NCI-H526 treated with DMSO at 0.1 percent for 48 hours (cell line): ENCODE results near the gene ABCF3.
A peak's percentile ranks its signal among the peaks of the same experiment; 100 is the strongest.

Experiments used
- DNase-seq: peaks from one replicate; lab custom pipeline; 2025; lab: John Stamatoyannopoulos, UW

ABCF3 gene

GRCh38 chr3:184188080-184188479, 2.1 kb downstream of the ABCF3 start:
- DNase-seq: no peak

GRCh38 chr3:184189421-184189820, 3.4 kb downstream of the ABCF3 start:
- DNase-seq: no peak

GRCh38 chr3:184192889-184193288, 6.9 kb downstream of the ABCF3 start:
- DNase-seq: no peak

GRCh38 chr3:184193991-184194539, 8.1 kb downstream of the ABCF3 start:
- no peak for DNase-seq

DNA sequence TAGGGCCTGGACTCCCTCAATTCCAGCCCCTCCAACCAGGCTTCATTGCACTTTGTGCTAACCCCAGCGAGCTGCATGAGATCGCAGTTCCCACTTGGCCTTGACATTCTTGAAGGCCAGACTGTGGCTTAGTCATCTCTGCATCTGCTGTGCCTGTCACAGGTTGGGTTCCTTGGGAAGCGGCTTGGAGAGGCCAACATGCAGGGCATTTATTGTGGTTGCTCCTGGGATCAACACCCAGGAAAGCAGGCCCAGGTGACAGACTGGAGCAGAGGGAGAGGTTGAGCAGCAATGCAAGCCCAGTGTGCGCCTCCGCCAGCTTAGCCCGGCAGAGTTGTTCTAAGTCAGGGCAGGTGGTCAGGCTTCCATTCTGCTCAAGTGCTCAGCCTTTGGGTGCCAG, 10.5 kb downstream of the ABCF3 start:
- no peak for DNase-seq

DNA sequence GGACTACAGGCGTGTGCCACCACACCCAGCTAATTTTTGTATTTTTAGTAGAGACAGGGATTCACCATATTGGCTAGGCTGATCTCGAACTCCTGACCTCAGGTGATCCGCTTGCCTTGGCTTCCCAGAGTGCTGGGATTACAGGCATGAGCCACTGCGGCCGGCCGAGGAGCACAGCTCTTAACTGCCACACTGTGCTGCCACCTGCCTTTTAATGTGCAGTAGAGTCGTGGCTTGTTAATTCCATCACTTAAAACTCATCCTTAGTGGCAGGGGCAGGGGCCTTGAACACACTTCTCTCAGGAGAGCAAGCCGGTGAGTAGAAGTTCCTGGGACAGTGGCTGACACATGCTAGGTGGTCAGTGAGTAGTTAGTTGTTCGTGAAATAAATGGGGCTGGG, 12.5 kb downstream of the ABCF3 start:
- DNase-seq: no peak

DNA sequence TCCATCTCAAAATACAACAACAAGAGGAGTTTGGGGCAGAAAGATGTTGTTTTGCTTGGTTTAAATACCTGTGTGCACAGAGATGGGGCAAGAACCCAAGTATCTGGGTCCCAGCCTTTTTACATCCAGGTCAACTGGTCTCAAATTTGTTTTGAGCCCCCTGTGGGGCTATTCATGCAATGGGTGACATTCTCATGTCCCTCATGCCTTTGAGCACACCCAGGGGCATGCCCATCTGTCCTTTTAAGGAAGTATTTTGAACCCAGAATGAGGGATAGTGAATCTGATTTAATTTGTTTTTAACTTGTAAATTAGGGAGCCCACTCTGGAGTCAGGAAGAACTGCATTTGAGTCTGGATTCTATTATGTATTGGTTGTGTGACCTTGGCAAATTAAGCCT, 14.8 kb downstream of the ABCF3 start:
- no peak for DNase-seq

DNA sequence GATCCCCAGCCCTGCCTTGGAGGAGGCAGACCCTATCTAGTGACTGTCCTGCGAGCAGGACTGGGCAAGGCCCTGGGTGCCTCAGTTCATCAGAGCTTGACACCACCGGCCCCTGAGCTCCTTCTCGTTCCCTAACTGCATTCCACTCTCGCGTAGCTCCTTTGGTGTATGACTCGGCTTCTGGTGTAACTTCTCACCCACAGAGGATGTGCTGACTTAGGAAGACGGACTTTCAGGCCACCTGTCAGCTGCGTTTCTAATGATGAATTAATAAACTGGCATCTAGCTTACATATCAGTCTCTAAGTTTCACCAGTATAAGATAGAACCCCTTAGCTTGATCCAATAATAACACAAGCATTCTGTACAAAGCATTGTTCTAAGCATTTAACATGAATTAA, 17.5 kb downstream of the ABCF3 start:
- no peak for DNase-seq

DNA sequence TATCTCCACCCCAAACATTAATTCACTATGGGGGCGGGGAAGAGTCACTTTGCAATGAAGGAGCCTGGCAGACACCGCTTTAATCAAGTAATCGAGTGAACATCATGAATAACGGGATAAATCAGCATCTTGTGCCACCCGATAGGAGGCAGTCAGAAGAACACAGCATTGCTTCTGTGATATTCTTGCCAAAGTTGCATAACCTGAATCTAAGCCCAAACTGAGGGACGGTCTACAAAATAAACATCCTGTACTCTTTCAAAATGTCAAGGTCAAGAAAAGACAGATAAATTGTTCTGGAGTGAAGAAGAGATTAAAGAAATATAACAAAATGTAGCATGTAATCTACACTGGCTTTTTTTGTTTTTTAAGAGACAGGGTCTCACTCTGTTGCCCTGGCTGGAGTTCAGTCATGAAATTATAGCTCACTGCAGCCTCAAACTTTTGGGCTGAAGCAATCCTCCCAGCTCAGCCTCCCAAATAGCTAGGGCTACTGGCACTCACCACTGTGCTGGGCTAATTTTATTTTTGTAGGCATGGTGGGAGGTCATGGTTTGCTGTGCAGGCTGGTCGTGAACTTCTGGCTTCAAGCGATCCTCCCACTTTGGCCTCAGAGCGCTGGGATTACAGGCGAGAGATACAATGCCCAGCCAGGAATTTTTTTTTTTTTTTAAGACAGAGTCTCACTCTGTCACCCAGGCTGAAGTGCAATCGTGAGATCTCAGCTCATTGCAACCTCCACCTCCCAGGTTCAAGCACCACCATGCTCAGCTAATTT, 23.3 kb downstream of the ABCF3 start:
- DNase-seq: no peak

DNA sequence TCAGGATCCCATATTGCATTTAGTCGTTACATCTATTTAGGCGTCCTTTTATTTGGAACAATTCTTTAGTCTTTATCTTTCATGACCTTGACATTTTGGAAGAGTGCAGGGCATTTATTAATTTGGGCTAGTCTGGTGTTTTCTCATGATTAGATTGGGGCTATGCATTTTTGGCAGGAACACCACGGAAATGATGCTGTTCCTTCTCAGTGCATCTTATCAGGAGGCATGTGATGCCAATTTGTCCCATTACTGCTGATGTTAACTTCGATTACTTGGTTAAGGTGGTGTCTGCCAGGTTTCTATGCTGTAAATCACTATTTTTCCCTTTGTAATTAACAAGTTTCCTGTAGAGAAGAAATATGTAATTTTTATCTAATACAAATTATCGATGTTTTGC, 25.3 kb downstream of the ABCF3 start:
- DNase-seq: no peak

DNA sequence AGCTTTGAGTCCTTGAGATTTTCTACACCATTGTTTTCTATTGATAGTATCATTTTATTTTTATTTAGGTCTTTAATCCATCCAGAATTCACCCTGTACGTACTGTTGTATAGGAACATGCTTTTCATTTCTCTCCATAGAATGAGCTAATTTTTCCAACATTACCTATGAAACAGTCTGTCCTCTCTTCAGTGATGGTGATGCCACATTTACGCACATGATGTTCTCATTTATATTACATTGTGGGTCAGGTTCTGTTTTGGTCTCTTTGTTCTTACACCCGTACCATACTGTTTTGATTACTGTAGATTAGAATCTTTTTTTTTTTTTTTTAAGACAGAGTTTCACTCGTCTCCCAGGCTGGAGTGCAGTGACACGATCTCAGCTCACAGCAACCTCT, 25.7 kb downstream of the ABCF3 start:
- DNase-seq: no peak

GRCh38 chr3:184218814-184219213, 32.8 kb downstream of the ABCF3 start:
- no peak for DNase-seq

DNA sequence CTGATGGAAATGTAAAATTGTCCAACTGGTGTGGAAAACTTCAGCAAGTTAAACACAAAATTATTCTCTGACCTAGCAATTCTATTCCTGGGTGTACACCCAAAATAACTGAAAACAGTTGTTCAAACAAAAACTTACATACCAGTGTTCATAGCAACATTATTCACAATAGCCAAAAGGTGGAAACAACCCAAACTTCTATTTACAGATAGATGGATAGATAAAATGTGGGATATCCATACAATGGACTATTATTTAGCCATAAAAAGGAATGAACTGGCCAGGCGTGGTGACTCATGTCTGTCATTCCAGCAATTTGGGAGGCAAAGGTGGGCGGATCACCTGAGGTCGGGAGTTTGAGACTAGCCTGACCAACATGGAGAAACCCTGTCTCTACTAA, 36.5 kb downstream of the ABCF3 start:
- DNase-seq: no peak

- DNase-seq: no peak
Measured at GRCh38 chr3:184223946-184224345, 37.9 kb downstream of the ABCF3 start.

GRCh38 chr3:184227481-184227935, 41.5 kb downstream of the ABCF3 start:
- DNase-seq: peak; percentile 9

- no peak for DNase-seq
Measured at GRCh38 chr3:184228376-184229137, 42.6 kb downstream of the ABCF3 start.

DNA sequence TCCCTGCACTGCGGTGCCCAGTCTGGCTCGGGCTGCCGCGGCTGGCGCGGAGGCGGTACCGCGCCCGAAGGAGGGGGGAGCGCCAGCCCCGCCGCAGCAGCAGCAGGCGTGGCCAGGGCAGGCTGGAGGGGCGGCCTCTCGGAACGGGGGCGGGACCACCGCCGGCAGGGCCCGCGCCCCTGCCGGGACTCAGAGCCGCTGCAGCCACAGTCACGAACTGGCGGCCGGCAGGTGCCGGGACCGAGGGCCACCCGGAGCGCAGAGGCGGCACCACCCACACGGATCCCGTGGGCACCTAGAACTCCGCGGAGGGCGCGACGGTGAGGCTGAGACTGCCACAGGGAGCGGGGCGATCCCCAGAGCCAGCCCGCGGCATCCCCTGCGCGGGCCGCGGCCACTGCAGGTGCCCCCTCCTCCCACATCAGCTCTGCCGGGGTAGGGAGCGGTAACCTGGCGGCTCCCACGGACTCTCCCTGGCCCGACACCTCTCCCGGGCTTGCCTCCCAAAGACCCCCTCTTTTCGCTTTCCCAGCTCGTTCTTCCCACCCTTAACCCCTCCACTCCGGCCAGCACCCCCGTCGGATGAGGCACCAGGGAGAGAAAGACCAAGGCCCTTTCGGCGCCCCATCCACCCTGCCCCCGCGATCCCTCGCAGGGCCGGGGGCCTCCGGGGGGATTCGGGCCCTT, 43.5 kb downstream of the ABCF3 start, which contains the start of gene VWA5B2:
Gene VWA5B2 (plus strand): TSS at position 192 of the 687 bp plus-strand sequence. CDS start 944 bp downstream, outside the sequence.
- peak; percentile 64 for DNase-seq

- peak; percentile 22 for DNase-seq
Measured at GRCh38 chr3:184230081-184230602, 44.1 kb downstream of the ABCF3 start.

DNA sequence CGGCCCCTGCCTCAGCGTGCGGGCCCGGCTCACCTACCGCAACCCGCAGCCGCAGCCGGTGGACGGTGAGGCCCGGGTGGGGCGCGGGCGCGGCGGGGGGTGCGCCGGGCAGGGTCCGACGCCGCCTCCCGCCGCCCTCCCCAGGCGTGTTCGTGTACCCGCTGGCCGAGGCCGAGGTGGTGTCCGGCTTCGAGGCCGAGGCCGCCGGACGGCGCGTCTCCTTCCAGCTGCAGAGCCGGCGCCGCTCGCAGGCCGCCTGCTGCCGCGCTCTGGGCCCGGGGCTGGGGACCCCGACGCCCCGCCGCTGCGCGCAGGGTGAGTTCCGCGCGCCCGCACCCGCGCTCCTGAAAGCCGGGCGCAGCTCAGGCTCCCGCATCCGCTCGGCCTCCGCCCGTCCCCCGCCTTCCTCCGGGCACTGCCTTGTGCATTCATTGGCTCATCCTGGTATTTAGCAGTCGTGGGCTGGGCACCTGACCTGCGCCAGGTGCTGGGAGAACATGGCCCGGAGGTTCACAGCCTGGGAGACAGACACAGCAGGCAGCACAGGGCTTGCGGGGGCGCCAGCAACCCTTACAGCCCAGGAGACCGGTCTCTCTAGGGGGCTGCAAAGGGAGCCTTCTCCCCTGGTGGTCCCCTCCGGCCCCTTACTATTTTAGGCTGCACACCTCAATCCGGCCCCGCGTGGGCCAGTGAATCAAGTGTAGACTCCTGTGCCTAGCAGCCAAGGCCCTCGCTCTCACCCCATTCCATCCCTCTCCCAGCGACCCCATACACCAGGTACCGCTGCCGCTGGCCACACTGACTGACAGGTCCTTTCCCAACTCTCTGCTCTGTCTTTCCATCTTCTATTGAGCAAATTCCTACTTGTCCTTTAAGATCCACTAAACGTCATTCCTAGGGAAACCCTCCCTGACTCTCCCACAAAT, 44.9 kb downstream of the ABCF3 start:
- DNase-seq: peak; percentile 57

- peak; percentile 4 for DNase-seq
Measured at GRCh38 chr3:184231671-184232070, 45.7 kb downstream of the ABCF3 start.
